Liver (tissue), 9 donors: Measurements from ENCODE around the gene ENG. TPM values are rescaled to one million over a fixed set of nuclear protein-coding genes. Genes with fewer than 3 reads are reported as not detected.

Experiments used
- DNase-seq: peaks from one replicate; pipeline ENCODE4 v3.0.0-alpha.2; 2017; ENCODE audit warnings: low spot score
- H3K27ac ChIP-seq, 2 donors: one replicate each; pipeline ENCODE4 v1.7.0; 2013; ENCODE audit warnings: inconsistent platforms in 2 of 2, low read length in 2 of 2, control low read depth in 1 of 2, low read depth in 1 of 2, mild to moderate bottlenecking in 1 of 2
- H3K27me3 ChIP-seq, 4 donors: one replicate each; pipeline versions ENCODE4 v1.6.1 to v1.7.0; 2013; ENCODE audit warnings: low read length in 3 of 4, inconsistent platforms in 1 of 4, mild to moderate bottlenecking in 1 of 4, moderate library complexity in 1 of 4; ENCODE audit not compliant: control insufficient read depth in 4 of 4, insufficient read depth in 4 of 4
- H3K36me3 ChIP-seq, 4 donors: one replicate each; pipeline versions ENCODE4 v1.6.1 to v1.7.0; 2013; ENCODE audit warnings: low read length in 3 of 4, mild to moderate bottlenecking in 3 of 4, low read depth in 1 of 4, moderate library complexity in 1 of 4; ENCODE audit not compliant: control insufficient read depth in 4 of 4, insufficient read depth in 3 of 4
- H3K4me1 ChIP-seq, 4 donors: one replicate each; pipeline versions ENCODE4 v1.6.1 to v1.7.0; 2013; ENCODE audit warnings: low read length in 3 of 4, mild to moderate bottlenecking in 3 of 4, moderate library complexity in 1 of 4; ENCODE audit not compliant: control insufficient read depth in 4 of 4, insufficient read depth in 4 of 4
- H3K4me3 ChIP-seq, 3 donors: one replicate each; pipeline versions ENCODE4 v1.6.1 to v1.7.0; 2013; ENCODE audit warnings: low read length in 3 of 3, control low read depth in 1 of 3, low read depth in 1 of 3, mild to moderate bottlenecking in 1 of 3
- H3K9ac ChIP-seq, 2 donors: one replicate each; pipeline ENCODE4 v1.7.0; 2013; ENCODE audit warnings: low read length in 2 of 2, mild to moderate bottlenecking in 2 of 2, moderate library complexity in 2 of 2, control low read depth in 1 of 2, low read depth in 1 of 2
- H3K9me3 ChIP-seq, 4 donors: one replicate each; pipeline versions ENCODE4 v1.6.1 to v1.7.0; 2013; ENCODE audit warnings: low read length in 3 of 4; ENCODE audit not compliant: control insufficient read depth in 4 of 4
- CTCF ChIP-seq: fragments of 150-350 bp; IDR thresholded peaks from 2 replicates; pipeline ENCODE4 v1.5.1; 2017; ENCODE audit warnings: improper control_type of control experiment, low read depth, low read length; ENCODE audit not compliant: missing input control
- EGR1 ChIP-seq, 2 donors: IDR thresholded peaks; 2 replicates each; pipeline ENCODE4 v1.6.1; 2016 to 2018; ENCODE audit warnings: antibody characterized with exemption in 2 of 2, low read depth in 2 of 2
- FOXA1 ChIP-seq: IDR thresholded peaks from 2 replicates; pipeline ENCODE4 v1.6.1; 2016; ENCODE audit warnings: antibody characterized with exemption
- FOXA2 ChIP-seq: IDR thresholded peaks from 2 replicates; pipeline ENCODE4 v1.6.1; 2016; ENCODE audit warnings: antibody characterized with exemption
- GABPA ChIP-seq, 2 donors: IDR thresholded peaks in 1 of 2; conservative IDR thresholded peaks in 1 of 2; 2 replicates each; pipeline ENCODE4 v1.6.1; 2016; ENCODE audit warnings: antibody characterized with exemption in 2 of 2, mild to moderate bottlenecking in 1 of 2, moderate library complexity in 1 of 2
- HNF4A ChIP-seq, 2 donors: conservative IDR thresholded peaks; 2 replicates each; pipeline ENCODE4 v1.6.1; 2016; ENCODE audit warnings: antibody characterized with exemption in 2 of 2, mild to moderate bottlenecking in 2 of 2
- HNF4G ChIP-seq: IDR thresholded peaks from 2 replicates; pipeline ENCODE4 v1.6.1; 2016; ENCODE audit warnings: antibody characterized with exemption
- JUND ChIP-seq, 2 donors: IDR thresholded peaks; 2 replicates each; pipeline ENCODE4 v1.6.1; 2016; ENCODE audit warnings: antibody characterized with exemption in 2 of 2
- MAX ChIP-seq: IDR thresholded peaks from 2 replicates; pipeline ENCODE4 v1.6.1; 2016; ENCODE audit warnings: antibody characterized with exemption
- NR2F2 ChIP-seq: IDR thresholded peaks from 2 replicates; pipeline ENCODE4 v1.6.1; 2016; ENCODE audit warnings: antibody characterized with exemption
- RAD21 ChIP-seq, 2 donors: IDR thresholded peaks; 2 replicates each; pipeline ENCODE4 v1.6.1; 2016; ENCODE audit warnings: antibody characterized with exemption in 2 of 2, mild to moderate bottlenecking in 2 of 2
- REST ChIP-seq: IDR thresholded peaks from 2 replicates; pipeline ENCODE4 v1.6.1; 2016; ENCODE audit warnings: antibody characterized with exemption, mild to moderate bottlenecking
- RXRA ChIP-seq, 2 donors: IDR thresholded peaks; 2 replicates each; pipeline ENCODE4 v1.6.1; 2017 to 2018; ENCODE audit warnings: antibody characterized with exemption in 2 of 2, mild to moderate bottlenecking in 1 of 2
- SP1 ChIP-seq: IDR thresholded peaks from 2 replicates; pipeline ENCODE4 v1.6.1; 2018; ENCODE audit warnings: antibody characterized with exemption, mild to moderate bottlenecking
- YY1 ChIP-seq: IDR thresholded peaks from 2 replicates; pipeline ENCODE4 v1.6.1; 2016; ENCODE audit warnings: antibody characterized with exemption, mild to moderate bottlenecking
- ZBTB33 ChIP-seq: IDR thresholded peaks from 2 replicates; pipeline ENCODE4 v1.6.1; 2016; ENCODE audit warnings: antibody characterized with exemption
- WGBS: extraction: QIAGEN DNeasy Blood & Tissue Kit; methylation state at CpG from one replicate; pipeline ENCODE4 v1.1.7; 2013; 5-methylcytosine and 5-hydroxymethylcytosine counted together
- polyA plus RNA-seq, 2 donors: library from polyadenylated mRNA; stranded (reverse) in 1 of 2; unstranded in 1 of 2; fragments of 200-250 nt in 1 of 2; fragments of >200 nt in 1 of 2; fragmentation: Nextera tagmentation in 1 of 2; extraction: Ambion mirVana in 1 of 2; gene quantifications; one replicate each; pipeline versions ENCODE4 v1.2.1 to v1.2.3, GENCODE V29; 2013 to 2015
- total RNA-seq, 2 donors: library from RNA; depleted of rRNA; stranded (reverse); fragments of >200 nt; gene quantifications; one replicate each; pipeline ENCODE4 v1.2.3, GENCODE V29; 2014
- donor health status: healthy.
- donor health status: healthy.
- donor health status: healthy.
- donor health status: healthy.
- donor health status: healthy.

Gene ENG
- total and polyA plus RNA-seq, 4 donors, result 12.8 to 91.3 (median 24.2) TPM

- Histone ChIP-seq H3K4me3 (no peak overlapping the region), H3K9ac (no peak overlapping the region), H3K27ac (no peak overlapping the region), H3K9me3 (no peaks in the 10 kb centered on the region), H3K27me3 (no peaks in the 10 kb centered on the region), H3K36me3 (peaks cover 14 to 34% (median 21%) of the 10 kb centered on the region in 4 donors), H3K4me1 (no peaks in the 10 kb centered on the region)
- no peak for DNase-seq
- no peak for TF ChIP-seq JUND (IDR thresholded peaks at IDR 0.05)
- no peak for TF ChIP-seq FOXA2
- TF ChIP-seq NR2F2, result no peak
- TF ChIP-seq SP1, result peak; percentile 48
- TF ChIP-seq EGR1 (IDR thresholded peaks at IDR 0.05; ENCODE audit: low read depth in 2 of 2), result no peak
- no peak for TF ChIP-seq HNF4G
- 97% methylated on average over 18 of the region's 18 CpGs for WGBS
These were observed 32.0 kb upstream of the ENG start for GRCh38 chr9:127886401-127886972.

- H3K9ac ChIP-seq, result no peak overlapping the region
- no peaks in the 10 kb centered on the region for H3K27me3 ChIP-seq
- H3K9me3 ChIP-seq, result no peaks in the 10 kb centered on the region
- H3K4me3 ChIP-seq, result no peak overlapping the region
- TF ChIP-seq NR2F2, result no peak
- WGBS, result 83% methylated on average over 13 of the region's 13 CpGs
- H3K36me3 ChIP-seq, result peaks cover 11 to 31% (median 20%) of the 10 kb centered on the region in 4 donors
- no peak overlapping the region for H3K27ac ChIP-seq
- no peaks in the 10 kb centered on the region for H3K4me1 ChIP-seq
- DNase-seq, result no peak
These were observed 31.2 kb upstream of the ENG start for GRCh38 chr9:127885508-127886281.

- no peak overlapping the region for H3K27ac ChIP-seq
- no peaks in the 10 kb centered on the region for H3K27me3 ChIP-seq
- DNase-seq, result no peak
- no peak for TF ChIP-seq NR2F2
- TF ChIP-seq FOXA1, result no peak
- TF ChIP-seq HNF4G, result no peak
- no peak for TF ChIP-seq JUND (IDR thresholded peaks at IDR 0.05)
- TF ChIP-seq GABPA (IDR thresholded peaks at IDR 0.05 in 1 of 2, conservative IDR thresholded peaks at IDR 0.05 in 1 of 2), result no peak
- TF ChIP-seq REST, result no peak
- no peak for TF ChIP-seq MAX
- no peak for TF ChIP-seq ZBTB33
- TF ChIP-seq RAD21 (IDR thresholded peaks at IDR 0.05), result no peak
- TF ChIP-seq CTCF, result no peak
- TF ChIP-seq EGR1 (IDR thresholded peaks at IDR 0.05; ENCODE audit: low read depth in 2 of 2), result no peak
- no peak for TF ChIP-seq RXRA (IDR thresholded peaks at IDR 0.05)
- no peak for TF ChIP-seq HNF4A (conservative IDR thresholded peaks at IDR 0.05)
- TF ChIP-seq SP1, result no peak
- no peak for TF ChIP-seq YY1
- no peak for TF ChIP-seq FOXA2
- no peak overlapping the region for H3K9ac ChIP-seq
- no peak overlapping the region for H3K4me3 ChIP-seq
- peaks cover 7 to 24% (median 14%) of the 10 kb centered on the region in 4 donors for H3K36me3 ChIP-seq
- no peaks in the 10 kb centered on the region for H3K9me3 ChIP-seq
- WGBS, result 86% methylated on average over 15 of the region's 15 CpGs
- H3K4me1 ChIP-seq, result no peaks in the 10 kb centered on the region
These were observed 30.6 kb upstream of the ENG start for GRCh38 chr9:127884976-127885490.
